Thoracic aorta (tissue), 2 donors: ENCODE data around the gene NADK2. TPM values are rescaled to one million over a fixed set of nuclear protein-coding genes. Genes with fewer than 3 reads are reported as not detected.

Experiments
- ATAC-seq: fragments of 150-250 bp; one replicate; pipeline ENCODE4 v1.8.0; 2017; ENCODE audit warnings: low read depth; ENCODE audit not compliant: insufficient number of reproducible peaks, low FRiP score
- DNase-seq: peaks from one replicate; pipeline ENCODE4 v3.0.0-alpha.2; 2020; ENCODE audit warnings: low spot score
- H3K27ac ChIP-seq, 2 donors: fragments of 200-600 bp; sonication (generic); 1 replicate in 1 of 2; 2 replicates in 1 of 2; pipeline ENCODE4 v1.5.1; 2016; ENCODE audit warnings: mild to moderate bottlenecking in 2 of 2, moderate library complexity in 2 of 2
- H3K27me3 ChIP-seq: fragments of 200-600 bp; sonication (generic); replicated peaks from 2 replicates; pipeline ENCODE4 v1.6.0; 2016; ENCODE audit warnings: mild to moderate bottlenecking; ENCODE audit not compliant: insufficient read depth
- H3K36me3 ChIP-seq: fragments of 200-600 bp; sonication (generic); one replicate; pipeline ENCODE4 v1.5.1; 2016
- H3K4me1 ChIP-seq, 2 donors: fragments of 200-600 bp; sonication (generic); 1 replicate in 1 of 2; 2 replicates in 1 of 2; pipeline versions ENCODE4 v1.5.1 to v1.6.0; 2016; ENCODE audit warnings: low read depth in 2 of 2, mild to moderate bottlenecking in 1 of 2; ENCODE audit not compliant: control insufficient read depth in 1 of 2
- H3K4me3 ChIP-seq: fragments of 200-600 bp; sonication (generic); 2 replicates; pipeline ENCODE4 v1.5.1; 2016; ENCODE audit warnings: mild to moderate bottlenecking
- H3K9me3 ChIP-seq: fragments of 200-600 bp; sonication (generic); 2 replicates; pipeline ENCODE4 v1.5.1; 2016
- total RNA-seq, 2 donors: library from RNA; depleted of rRNA; stranded (reverse); fragments of >200 nt; gene quantifications; one replicate each; pipeline versions ENCODE4 v1.1.0 to v1.2.3, GENCODE V29; 2016
- TF ChIP-seq, protein P1 (sequence below): fragments of 200-600 bp; sonication (generic); IDR thresholded peaks from one replicate; pipeline ENCODE4 v1.5.1; 2019; ENCODE audit warnings: antibody characterized with exemption

Gene NADK2
- total RNA-seq, 2 donors from 2014 or later: 16.2 to 31.5 TPM

DNA sequence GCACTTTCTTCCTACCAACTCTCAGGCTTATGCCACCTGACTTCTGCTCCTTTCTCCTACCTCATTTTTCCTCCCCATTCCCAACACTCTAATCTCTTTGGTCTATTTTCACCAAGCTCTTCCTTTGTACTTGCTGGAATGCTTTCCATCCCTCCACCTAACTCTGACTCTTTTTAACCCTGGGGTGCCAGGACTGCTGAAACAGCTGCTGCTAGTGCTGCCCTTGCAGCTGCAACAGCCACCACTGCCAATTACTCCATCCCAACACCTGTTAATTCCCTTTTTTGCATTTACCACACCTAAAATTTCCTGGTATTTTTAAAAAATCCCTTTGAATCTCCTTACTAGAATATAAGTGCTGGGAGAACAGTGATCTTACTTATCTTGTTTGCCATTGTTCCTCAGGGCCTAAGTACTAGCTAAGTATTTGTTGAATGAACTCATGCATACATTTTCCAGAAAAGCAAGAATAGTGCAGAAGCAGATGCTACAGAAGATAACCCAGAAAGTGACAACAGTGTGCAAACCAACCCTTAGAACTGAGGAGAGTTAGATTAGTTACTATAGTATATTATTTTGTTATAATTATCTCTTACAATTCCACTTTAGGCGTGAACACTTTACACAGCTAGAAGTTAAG is 11.5 kb downstream of the NADK2 start:
- Histone ChIP-seq H3K9me3 (no peaks in the 10 kb centered on the region), H3K4me1 (peaks cover 0 to 7% of the 10 kb centered on the region in 2 donors), H3K4me3 (no peak overlapping the region), H3K27me3 (no peaks in the 10 kb centered on the region), H3K27ac (no peak overlapping the region), H3K36me3 (no peaks in the 10 kb centered on the region)
- TF ChIP-seq, protein P1, sequence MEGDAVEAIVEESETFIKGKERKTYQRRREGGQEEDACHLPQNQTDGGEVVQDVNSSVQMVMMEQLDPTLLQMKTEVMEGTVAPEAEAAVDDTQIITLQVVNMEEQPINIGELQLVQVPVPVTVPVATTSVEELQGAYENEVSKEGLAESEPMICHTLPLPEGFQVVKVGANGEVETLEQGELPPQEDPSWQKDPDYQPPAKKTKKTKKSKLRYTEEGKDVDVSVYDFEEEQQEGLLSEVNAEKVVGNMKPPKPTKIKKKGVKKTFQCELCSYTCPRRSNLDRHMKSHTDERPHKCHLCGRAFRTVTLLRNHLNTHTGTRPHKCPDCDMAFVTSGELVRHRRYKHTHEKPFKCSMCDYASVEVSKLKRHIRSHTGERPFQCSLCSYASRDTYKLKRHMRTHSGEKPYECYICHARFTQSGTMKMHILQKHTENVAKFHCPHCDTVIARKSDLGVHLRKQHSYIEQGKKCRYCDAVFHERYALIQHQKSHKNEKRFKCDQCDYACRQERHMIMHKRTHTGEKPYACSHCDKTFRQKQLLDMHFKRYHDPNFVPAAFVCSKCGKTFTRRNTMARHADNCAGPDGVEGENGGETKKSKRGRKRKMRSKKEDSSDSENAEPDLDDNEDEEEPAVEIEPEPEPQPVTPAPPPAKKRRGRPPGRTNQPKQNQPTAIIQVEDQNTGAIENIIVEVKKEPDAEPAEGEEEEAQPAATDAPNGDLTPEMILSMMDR: no peak
- DNase-seq (no peak), ATAC-seq (no peak)

DNA sequence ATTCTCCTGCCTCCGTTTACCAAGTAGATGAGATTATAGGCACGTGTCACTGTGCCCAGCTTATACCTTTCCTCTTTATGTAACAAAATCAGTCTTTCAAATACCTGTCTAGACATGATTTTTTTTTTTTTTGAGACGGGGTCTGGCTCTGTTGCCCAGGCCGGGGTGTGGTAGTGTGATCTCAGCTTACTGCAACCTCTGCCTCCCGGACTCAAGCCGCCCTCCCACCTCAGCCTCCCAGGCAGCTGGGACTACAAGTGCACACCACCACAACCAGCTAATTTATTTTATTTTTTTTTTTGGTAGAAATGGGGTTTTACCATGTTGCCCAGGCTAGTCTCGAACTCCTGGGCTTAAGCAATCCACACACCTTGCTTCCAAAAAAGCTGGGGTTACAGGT is 13.2 kb downstream of the NADK2 start:
- Histone ChIP-seq H3K36me3 (no peaks in the 10 kb centered on the region), H3K27ac (no peak overlapping the region), H3K9me3 (no peaks in the 10 kb centered on the region), H3K4me1 (peaks cover 0 to 7% of the 10 kb centered on the region in 2 donors), H3K4me3 (no peak overlapping the region), H3K27me3 (no peaks in the 10 kb centered on the region)
- TF ChIP-seq, protein P1: no peak
- ATAC-seq (no peak), DNase-seq (no peak)

DNA sequence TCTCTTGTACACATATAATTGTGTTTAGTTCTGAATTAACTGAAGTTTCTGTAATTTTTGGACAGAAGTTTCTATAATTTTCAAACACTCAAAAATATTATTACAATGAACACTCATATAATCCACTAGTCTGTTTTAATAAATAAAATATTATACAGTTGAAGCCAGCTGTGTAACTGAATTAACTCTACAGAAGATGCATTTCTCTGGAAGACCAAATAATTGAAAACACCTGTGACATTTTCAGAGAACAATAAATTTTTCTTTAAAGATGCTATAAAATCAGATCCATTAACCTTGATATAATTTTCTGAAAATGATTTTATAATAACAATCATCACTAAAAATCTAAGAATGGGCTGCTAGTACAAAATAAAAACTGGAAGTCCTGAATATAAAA is 14.7 kb downstream of the NADK2 start:
- no peak for DNase-seq
- Histone ChIP-seq H3K9me3 (no peaks in the 10 kb centered on the region), H3K4me1 (peaks cover 0 to 7% of the 10 kb centered on the region in 2 donors), H3K27ac (no peak overlapping the region), H3K27me3 (no peaks in the 10 kb centered on the region), H3K4me3 (no peak overlapping the region), H3K36me3 (no peaks in the 10 kb centered on the region)
- TF ChIP-seq, protein P1: no peak
- no peak for ATAC-seq

DNA sequence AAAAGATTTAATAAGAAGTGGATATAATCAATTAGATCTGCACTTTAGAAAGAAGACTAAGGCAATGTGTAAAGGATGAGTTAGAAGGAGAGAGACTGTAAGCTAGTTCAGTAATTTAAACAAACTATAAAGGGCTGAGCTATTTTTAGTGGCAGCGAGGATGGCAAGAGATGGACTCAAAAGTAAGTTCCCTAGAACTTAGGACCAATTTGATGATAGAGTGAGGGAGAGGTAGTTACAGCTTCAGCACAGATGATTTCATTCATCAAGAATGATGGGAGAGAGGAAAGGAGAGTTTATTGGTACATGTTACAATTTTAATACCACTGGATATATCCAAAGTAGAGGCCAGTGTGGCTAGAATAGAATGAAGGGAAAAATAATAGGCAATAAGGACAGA is 19.1 kb downstream of the NADK2 start:
- DNase-seq (no peak), ATAC-seq (no peak)
- Histone ChIP-seq H3K36me3 (peaks cover 16% of the 10 kb centered on the region), H3K27ac (no peak overlapping the region), H3K27me3 (no peaks in the 10 kb centered on the region), H3K4me1 (no peaks in the 10 kb centered on the region), H3K9me3 (no peaks in the 10 kb centered on the region), H3K4me3 (no peak overlapping the region)
- TF ChIP-seq, protein P1: no peak

DNA sequence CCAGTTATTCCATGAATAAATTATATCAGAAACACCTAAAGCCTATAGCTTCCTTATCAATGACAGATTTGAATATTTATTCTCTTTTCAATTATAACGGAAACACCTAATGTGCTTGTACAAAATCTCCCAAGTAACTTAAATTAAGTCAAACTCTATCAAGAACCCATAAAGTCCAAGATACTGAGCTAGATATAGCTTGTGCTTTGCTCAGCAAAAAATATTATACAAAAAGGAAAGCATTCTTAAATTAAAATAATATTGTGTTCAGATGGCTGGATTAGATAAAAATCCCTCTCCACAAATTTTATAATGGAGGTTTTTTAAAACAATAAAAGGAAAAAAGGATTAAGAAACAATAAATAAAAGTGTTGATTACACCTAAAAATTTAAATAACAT is 23.7 kb downstream of the NADK2 start:
- ATAC-seq: no peak

More for the DNA sequence above, 23.7 kb downstream of the NADK2 start:
- no peaks in the 10 kb centered on the region for H3K4me1 ChIP-seq
- DNase-seq: no peak
- H3K27ac ChIP-seq: no peak overlapping the region
- no peaks in the 10 kb centered on the region for H3K27me3 ChIP-seq
- TF ChIP-seq, protein P1: no peak
- H3K36me3 ChIP-seq: peaks cover 36% of the 10 kb centered on the region
- no peaks in the 10 kb centered on the region for H3K9me3 ChIP-seq
- H3K4me3 ChIP-seq: no peak overlapping the region
